SW 1271 (cell line): ENCODE data around the gene HOXD1.

Source experiments
- DNase-seq, 2 experiments: peaks; one replicate each; lab custom pipeline; 2025; lab: John Stamatoyannopoulos, UW

Gene HOXD1

DNA sequence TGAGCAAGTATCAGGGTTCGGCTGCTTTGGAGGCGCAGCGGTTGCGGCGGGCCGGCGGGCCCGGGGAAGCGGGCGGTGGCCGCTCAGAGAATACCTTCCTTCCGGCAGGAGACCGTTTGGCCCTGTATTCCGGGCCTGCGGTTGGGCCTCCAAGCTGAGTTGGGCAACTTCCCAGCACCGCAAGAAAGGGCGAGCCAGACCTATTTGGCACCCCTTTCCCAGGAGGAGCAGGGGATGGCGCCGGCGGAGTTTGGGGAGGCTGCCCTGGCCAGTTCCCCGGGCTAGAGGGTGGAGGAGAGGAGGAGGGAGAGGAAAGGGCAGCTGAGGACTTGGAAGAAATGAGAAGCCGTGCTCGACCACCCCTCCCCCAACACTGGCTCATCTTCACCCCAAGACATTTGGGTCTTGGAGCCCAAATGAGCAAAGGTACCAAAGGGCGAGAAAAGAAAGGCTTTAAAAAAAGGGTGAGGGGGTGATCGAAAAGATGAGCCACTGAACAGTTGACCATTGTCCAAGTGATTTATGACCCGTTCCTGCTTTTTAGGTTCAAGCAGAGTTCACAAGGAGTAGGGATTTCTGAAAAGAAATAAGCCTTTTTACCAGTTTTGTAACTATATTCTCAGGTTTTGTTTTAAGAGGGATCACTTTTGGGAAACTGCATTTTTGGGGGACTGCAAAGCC lies 23.0 kb upstream of the HOXD1 start:
- no peak for DNase-seq

DNA sequence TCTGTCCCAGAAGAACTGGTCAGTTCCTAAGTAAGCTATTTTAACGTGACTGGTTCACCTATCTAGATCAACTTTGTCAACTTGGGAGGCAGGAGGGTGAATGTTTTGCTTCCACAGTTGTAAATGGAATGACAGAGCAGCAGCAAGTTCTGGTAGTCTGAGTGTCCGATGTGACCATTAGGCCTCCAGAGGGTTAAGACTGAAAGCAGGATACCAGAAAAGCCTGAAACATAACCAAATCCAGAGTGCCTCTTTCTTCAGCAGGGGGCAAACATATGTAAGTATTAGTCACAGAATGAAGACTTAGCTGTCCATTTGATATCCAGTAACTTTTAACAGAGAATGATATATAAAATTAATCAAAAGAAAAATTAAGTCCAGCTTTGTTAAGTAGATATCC lies 22.2 kb upstream of the HOXD1 start:
- no peak for DNase-seq

- no peak for DNase-seq
Observed at GRCh38 chr2:176167398-176167797, 21.1 kb upstream of the HOXD1 start.

- DNase-seq, result no peak
Observed at GRCh38 chr2:176169181-176169580, 19.3 kb upstream of the HOXD1 start.

DNA sequence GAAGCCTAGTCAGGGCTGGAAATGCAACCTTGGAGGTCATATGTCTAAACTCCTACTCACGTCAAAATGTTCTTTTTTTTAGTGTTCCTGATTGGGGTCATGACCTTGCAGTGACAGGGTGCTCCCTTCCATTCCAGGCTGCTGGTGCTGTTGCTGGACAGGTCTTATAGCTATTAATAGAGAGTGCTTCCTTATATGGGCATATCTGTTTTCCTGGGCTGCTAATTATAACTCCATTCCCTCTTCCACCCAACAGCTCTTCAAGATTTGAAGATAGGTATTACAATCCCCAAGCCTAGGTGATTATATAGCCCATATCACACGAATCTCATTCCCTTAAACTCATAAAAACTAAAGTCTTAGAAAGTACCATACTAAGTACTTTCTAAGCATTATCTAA lies 18.8 kb upstream of the HOXD1 start:
- DNase-seq, result no peak

DNA sequence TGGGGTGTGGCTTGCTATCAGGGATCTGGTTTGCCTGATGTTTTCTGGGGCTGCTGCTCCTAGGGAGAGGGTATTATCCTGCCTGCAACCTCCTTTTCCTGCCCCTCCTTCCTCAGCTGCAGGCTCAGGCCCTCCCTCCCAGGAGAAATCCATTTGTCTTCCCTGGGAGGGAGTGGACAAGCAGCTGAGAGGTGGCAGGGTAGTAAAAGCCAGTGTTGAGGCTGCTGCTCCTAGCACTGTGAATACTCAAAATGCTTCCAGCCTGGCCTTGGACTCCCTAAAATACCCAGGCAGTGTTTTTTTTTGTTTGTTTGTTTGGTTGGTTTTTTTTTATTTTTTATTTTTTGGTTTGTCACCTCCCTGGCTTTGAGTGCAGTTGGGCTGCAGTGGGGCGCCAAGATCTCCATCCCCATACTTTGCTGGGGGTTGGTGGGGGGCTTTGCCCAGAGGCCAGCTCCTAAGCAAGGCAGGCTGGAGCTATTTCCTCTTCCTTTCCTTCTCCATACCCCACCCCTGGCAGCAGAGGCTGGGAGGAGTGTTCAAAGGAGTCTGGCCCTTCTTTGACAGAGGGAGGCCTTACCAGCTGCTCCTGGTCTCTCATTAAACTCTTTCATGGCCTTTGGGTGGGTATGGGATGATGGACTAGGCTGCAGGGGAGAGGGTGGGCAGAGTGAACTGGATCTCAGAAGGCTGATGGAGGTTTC lies 17.7 kb upstream of the HOXD1 start:
- no peak for DNase-seq

- DNase-seq, result no peak
Observed at GRCh38 chr2:176171351-176172006, 17.0 kb upstream of the HOXD1 start.

GRCh38 chr2:176172007-176172894 lies 16.2 kb upstream of the HOXD1 start:
- no peak for DNase-seq

GRCh38 chr2:176172895-176173566 lies 15.4 kb upstream of the HOXD1 start:
- DNase-seq, result no peak

DNA sequence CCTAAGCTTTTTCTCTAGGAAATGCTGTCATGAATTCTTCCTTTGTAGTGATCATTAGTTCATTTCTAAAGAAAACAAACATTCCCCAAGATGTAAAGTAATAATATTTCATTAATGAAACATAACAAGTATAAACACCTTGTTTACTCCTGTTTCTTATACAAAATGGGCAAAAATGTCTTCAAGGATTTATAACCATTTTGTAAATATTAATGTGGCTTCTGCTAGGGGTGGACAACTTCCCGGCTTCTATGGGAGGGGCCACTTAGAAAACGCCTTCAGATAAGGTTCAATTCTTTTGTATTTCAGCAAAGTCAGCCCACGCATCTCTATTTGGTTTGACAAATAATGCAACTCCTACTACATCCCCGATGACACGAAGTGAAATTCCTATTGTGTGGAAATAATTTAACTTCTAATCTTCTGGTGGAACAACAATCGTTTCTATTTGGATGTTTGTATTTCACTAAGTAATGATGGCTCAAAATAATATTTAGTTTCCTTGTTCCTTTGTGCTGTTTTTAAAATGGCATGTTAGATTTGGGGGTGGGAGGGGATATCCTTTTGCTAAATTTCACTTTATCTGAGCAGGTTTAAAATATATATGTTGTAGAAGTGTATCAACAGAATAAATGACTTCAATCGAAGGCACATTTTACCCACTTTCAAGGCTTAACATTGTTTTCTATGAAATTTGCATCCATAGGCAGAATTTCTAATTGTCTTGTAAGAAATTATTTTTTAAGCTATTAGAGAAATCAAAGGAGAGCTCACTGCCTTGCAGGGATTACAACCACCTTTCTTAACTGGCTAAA lies 14.7 kb upstream of the HOXD1 start:
- DNase-seq, result no peak

DNA sequence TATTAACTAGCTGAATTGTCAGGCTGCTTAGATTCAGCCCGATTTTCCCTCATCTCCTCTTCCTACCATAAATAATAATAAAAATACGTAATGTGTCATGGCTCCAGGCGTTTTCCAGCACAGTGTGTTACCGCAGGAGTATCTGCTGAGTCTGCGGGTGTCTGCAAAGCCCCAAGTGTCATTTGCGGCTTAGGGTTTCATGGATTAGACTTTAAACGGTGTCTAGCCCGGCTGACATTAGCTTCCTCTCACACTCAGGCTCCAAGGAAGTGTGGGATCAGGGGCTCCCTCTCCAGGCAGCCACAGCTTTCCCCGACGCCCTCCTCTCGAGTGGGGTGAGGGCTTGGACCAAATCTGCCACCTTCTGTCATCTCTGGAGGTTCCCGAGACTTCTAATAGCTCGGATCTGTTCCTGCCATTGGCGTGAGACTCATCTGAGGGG lies 14.1 kb upstream of the HOXD1 start:
- no peak for DNase-seq

GRCh38 chr2:176174824-176175708 lies 13.4 kb upstream of the HOXD1 start:
- no peak for DNase-seq

DNA sequence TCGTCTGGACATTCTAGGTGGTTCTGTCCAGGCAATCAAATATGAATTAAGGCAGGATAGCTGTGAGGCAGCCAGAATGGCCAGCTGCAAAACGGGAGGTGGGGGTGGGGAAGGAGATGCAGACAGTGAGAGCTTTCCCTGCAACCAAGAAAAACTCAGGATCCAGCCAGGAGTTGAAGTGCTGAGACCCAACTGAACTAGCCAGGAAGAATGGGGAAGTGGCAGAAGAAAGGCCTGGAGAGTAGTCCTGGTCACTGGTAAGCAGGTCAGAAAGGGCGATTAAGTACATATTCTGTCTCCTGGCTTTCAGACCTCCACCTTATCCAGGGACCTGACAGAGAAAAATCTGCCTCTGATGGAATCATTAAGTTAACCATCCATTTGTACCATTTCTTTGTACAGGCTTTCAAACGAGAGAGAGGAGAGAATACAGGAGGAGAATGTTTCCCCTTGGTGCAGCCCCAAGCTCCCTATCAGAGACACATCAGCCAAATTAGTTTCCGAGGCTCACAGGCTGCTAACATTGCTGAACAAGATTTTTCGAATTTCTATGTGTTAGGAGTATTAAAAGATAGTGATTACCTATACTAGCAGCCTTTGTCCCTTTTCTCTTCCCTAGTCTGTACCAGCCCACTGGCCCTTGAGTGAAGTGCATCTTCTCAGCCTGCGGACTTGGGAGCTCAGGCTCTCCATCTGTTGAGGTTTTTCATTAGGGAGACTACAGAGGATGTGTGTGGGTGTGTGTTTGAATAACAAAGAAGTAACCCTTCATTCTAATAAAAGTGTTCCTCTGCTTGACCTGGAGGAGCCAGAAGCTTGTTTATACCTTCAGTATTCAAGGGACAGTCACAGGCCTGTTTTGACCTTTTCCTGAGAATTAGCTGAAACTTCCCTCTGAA lies 12.5 kb upstream of the HOXD1 start:
- DNase-seq, result no peak

DNA sequence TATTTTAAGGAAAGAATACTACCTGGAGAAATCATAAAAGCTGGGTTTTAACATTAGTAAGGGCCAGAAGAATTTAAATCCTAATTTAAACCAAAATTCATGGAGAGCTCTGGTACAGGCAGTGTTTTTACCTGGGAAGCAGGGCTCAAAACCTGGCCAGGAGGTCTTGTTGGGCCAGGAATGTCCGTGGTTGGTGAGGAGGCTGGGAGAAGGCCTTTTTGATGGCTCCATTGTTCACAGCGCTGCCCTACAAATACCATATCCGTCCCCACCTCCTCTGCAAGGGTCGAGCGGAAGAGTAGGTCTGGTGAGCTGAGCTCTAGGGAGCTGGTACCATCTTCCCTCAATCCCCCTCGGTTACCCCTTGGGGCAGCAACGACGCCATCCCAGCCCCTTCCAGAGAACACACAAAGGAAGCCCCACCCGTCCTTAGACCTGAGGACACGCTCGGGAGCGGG lies 10.9 kb upstream of the HOXD1 start:
- no peak for DNase-seq

DNA sequence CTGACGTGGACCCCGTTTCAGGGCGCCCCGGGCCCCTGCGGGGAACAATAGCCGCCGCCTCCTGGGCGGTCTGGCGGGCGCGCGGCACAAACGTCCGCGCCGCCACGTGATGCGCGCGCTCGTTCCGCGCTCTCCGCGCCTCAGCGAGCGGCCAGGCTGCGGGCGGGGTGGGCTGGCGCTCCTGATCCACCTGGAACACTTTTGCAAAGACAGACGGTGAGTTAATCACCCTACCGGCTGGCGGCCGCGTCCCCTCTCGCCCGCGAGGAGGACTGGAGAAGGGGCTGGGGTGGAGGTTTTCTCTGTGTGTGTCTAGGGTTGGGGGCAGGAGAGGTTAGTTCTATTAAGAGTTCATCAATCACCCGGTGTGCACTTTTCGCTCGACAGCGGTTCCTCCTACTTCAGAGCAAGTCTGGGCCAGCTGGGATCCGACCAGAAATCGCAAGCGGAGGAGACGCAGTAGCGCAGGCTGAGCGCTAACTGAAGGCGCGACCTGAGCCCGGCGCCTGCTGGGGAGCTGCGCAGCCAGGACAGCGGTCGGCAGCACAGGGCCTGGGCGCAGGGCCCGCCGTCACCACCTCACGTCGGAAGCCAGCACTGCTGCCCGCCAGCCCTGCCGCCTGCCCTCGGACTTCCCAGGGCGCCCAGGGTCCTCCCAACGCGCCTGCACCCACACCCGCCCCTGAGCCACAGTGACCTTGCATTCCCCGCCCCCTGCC lies 10.3 kb upstream of the HOXD1 start:
- DNase-seq, result no peak

GRCh38 chr2:176178757-176179295 lies 9.6 kb upstream of the HOXD1 start:
- no peak for DNase-seq

GRCh38 chr2:176181551-176181950 lies 6.9 kb upstream of the HOXD1 start:
- DNase-seq, result no peak

DNA sequence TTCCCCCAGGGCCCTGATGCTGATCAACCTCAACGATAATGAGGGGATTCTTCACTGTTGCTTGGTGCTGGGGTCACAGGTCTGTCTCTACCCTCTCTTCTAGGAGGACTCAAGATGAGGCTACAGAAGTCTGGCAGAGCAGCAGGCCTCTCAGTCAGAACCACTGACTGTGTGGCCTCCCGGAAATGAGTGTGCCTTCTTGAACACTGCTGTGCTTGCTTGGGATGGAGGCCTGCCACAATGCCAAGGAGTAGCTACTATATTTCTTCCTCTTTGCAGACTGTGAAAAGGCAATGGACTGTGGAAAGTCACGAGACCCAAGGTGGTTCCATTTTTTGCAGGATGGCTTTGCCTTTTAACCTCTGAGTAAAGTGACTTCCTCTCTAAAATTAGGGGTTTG lies 5.8 kb upstream of the HOXD1 start:
- no peak for DNase-seq
